Loucy (cell line): Measurements from ENCODE around the gene THADA.

Experiments
- CTCF ChIP-seq: fragments of 200-600 bp; sonication (generic); conservative IDR thresholded peaks from 2 replicates; pipeline ENCODE4 v1.5.1; 2014; ENCODE audit warnings: mild to moderate bottlenecking, antibody characterized with exemption, low read length
- EZH2phosphoT487 ChIP-seq: fragments of 200-600 bp; IDR thresholded peaks from 2 replicates; pipeline ENCODE4 v1.6.1; 2018; ENCODE audit warnings: antibody characterized with exemption, mild to moderate bottlenecking, moderate library complexity, borderline replicate concordance

GRCh38 chr2:43518181-43518580 is 77.7 kb downstream of the THADA start:
- TF ChIP-seq CTCF (no peak), EZH2phosphoT487 (no peak)
